ENCODE results near the gene B4GAT1. TPM values are rescaled to one million over a fixed set of nuclear protein-coding genes. Genes with fewer than 3 reads are reported as not detected.
A peak's percentile ranks its signal among the peaks of the same experiment; 100 is the strongest.

The B4GAT1 gene
- total and polyA plus RNA-seq, 9 of the 15 experiments (the other 6 are each of a cell fraction or from before 2014, with no cell fraction given), result 0.86 to 9.5 (median 3.8) TPM

GRCh38 chr11:66311965-66312548, 35.4 kb downstream of the B4GAT1 start (continued):
- TF ChIP-seq ZNF280A (IDR thresholded peaks at IDR 0.05; ENCODE audit: low read depth, partially characterized antibody), result no peak
- TF ChIP-seq XRCC3 (IDR thresholded peaks at IDR 0.05), result no peak
- TF ChIP-seq PHF21A (IDR thresholded peaks at IDR 0.05; ENCODE audit: borderline replicate concordance, low read depth), result peak; percentile 100
- no peak for TF ChIP-seq ARID3B (CRISPR knock-in tag; IDR thresholded peaks at IDR 0.05; ENCODE audit: borderline replicate concordance)
- TF ChIP-seq TBP (optimal IDR thresholded peaks at IDR 0.05; ENCODE audit: low read depth, low read length), result no peak
- TF ChIP-seq GATA2 (CRISPR knock-in tag; IDR thresholded peaks at IDR 0.05), result no peak
- TF ChIP-seq TAL1 (IDR thresholded peaks at IDR 0.05), result no peak
- no peak for TF ChIP-seq CHD2 (IDR thresholded peaks at IDR 0.05; ENCODE audit: low read depth, low read length)
- TF ChIP-seq ZNF175 (CRISPR knock-in tag; IDR thresholded peaks at IDR 0.05; ENCODE audit: low read depth), result no peak
- no peak for TF ChIP-seq ZNF197 (CRISPR knock-in tag; IDR thresholded peaks at IDR 0.05; ENCODE audit: low read depth)
- no peak for TF ChIP-seq ZNF766 (CRISPR knock-in tag; conservative IDR thresholded peaks at IDR 0.05)
- no peak for TF ChIP-seq PCBP1 (IDR thresholded peaks at IDR 0.05; ENCODE audit: low read depth, low read length, poor library complexity, severe bottlenecking)
- no peak for TF ChIP-seq ZNF324 (CRISPR knock-in tag; IDR thresholded peaks at IDR 0.05)
- TF ChIP-seq ZC3H8 (IDR thresholded peaks at IDR 0.05), result no peak
- no peak for TF ChIP-seq HBP1 (CRISPR knock-in tag; IDR thresholded peaks at IDR 0.05)
- no peak for TF ChIP-seq ESRRA (IDR thresholded peaks at IDR 0.05; ENCODE audit: borderline replicate concordance, low read depth)
- TF ChIP-seq ZNF311 (CRISPR knock-in tag; IDR thresholded peaks at IDR 0.05), result no peak
- peak; percentile 77 for TF ChIP-seq ATF7 (IDR thresholded peaks at IDR 0.05)
- TF ChIP-seq ZNF707 (CRISPR knock-in tag; conservative IDR thresholded peaks at IDR 0.05), result no peak
- TF ChIP-seq SMAD4 (CRISPR knock-in tag; conservative IDR thresholded peaks at IDR 0.05), result no peak
- TF ChIP-seq ESRRB (CRISPR knock-in tag; IDR thresholded peaks at IDR 0.05; ENCODE audit: borderline replicate concordance), result no peak
- TF ChIP-seq NR4A1 (CRISPR knock-in tag; IDR thresholded peaks at IDR 0.05), result no peak
- peak; percentile 55; the same call in 1 of the 2 replicates for TF ChIP-seq NR4A1 (tag; IDR thresholded peaks at IDR 0.05)
- TF ChIP-seq ZNF280B (CRISPR knock-in tag; IDR thresholded peaks at IDR 0.05), result no peak
- no peak for TF ChIP-seq TAF1 (IDR thresholded peaks at IDR 0.05; ENCODE audit: control insufficient read depth, extremely low read depth, insufficient read depth, low read length, severe bottlenecking)
